ENCODE data around the gene BOLA1. TPM values are rescaled to one million over a fixed set of nuclear protein-coding genes. Genes with fewer than 3 reads are reported as not detected.
A peak's percentile ranks its signal among the peaks of the same experiment; 100 is the strongest.
"Not testable (repeated sequence)": the region's sequence is repeated elsewhere in the genome, so short reads cannot be mapped to it uniquely, and the experiment has no call there.

The BOLA1 gene
- total RNA-seq, result 13.8 TPM

DNA sequence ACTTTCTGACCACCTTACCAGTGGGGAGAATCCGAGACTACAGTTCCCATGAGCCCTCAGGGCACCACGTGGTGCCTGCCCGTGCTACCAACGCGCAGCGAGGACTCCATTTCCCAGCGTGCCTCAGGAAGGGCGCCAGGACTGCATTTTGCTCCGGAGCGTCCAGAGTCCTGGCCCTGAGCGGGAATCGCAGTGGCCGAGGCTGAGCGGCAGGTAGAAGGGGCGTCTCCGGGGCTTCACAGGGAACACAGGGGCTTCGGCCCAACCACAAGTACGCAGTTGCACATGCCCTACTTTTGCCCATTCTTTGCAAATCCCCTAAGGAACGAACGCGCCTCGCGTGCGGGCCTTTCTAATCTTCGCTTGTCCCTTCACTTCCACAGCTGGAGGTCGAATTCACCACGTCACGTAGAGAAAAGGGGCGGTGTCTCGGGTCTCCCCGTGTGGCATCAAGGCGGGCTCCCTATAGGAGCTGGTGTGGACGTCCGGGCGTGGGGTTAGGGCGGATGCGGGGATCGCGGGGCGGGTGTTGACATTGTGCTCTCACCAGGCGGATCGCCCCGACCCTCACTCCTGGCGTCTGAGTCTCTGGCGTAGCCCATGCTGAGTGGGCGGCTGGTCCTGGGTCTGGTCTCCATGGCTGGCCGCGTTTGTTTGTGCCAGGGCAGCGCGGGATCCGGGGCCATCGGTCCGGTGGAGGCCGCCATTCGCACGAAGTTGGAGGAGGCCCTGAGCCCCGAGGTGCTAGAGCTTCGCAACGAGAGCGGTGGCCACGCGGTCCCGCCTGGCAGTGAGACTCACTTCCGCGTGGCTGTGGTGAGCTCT lies at the start of gene BOLA1:
Gene BOLA1, plus strand, starts transcription at position 109 of the 825 bp plus-strand sequence. Its CDS starts 492 bp downstream, at position 601.
- peak; percentile 99 for ATAC-seq
- peak; percentile 95 for DNase-seq (ENCODE audit: low spot score)

DNA sequence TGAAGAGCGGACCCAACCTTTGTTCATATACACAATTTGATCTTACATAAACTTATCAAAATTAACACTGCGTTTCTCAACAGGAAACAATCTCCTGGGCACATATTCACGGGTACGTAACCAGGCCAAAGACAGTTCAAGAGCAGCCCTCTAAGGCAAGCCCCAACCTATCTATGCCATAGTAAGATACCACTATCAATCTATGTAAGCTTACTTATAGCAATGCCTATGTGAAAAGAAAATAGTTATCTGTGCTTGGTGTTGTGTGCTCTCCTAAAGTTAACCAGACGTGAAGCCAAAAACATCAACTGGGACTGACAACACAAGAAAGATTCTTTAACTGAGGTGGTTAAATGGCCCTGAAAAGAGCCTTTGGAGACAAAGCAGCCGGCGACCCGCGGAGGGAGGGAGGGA lies 49.4 kb upstream of the BOLA1 start:
- ATAC-seq (no peak), DNase-seq (ENCODE audit: low spot score) (no peak)

- ATAC-seq, result peak; percentile 72
- not testable (repeated sequence) for DNase-seq (ENCODE audit: low spot score)
Measured at GRCh38 chr1:149850732-149851345, 48.5 kb upstream of the BOLA1 start.

DNA sequence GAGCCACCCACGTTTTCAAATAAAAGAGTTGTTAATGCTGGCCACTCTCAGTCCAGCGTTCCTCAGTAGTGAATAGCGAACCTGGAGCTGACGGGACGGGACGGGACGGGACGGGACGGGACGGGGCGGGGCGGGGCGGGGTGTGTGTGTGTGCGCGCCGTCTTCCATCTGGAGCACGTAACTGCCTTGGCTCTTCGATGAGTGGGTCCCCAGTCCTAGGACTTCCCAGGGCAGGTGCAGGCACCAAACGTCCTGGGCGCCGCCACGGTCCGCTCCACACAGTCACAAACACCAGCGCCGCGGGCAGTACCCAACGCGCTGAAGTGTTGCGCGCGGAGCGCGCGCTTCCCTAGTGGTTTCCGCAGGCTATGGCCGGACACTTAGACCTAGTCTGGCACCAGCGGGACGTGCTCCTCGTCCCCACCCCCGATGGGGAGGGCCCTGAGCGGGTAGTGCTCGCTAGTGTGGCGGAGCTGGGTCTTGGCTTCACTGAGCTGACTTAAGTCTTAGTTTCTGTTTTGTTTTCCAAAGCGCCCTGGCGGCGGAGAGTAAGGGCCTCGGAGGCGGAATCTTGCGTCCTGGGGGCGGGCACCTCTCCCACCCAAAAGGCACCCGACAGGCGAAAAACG lies 47.7 kb upstream of the BOLA1 start:
- DNase-seq (ENCODE audit: low spot score), result not testable (repeated sequence)
- ATAC-seq, result peak; percentile 67

- DNase-seq (ENCODE audit: low spot score), result not testable (repeated sequence)
- peak; percentile 61 for ATAC-seq
Measured at GRCh38 chr1:149852263-149852662, 47.1 kb upstream of the BOLA1 start.

GRCh38 chr1:149860271-149860670 lies 39.1 kb upstream of the BOLA1 start:
- DNase-seq (ENCODE audit: low spot score), result not testable (repeated sequence)
- ATAC-seq, result peak; percentile 0

- DNase-seq (ENCODE audit: low spot score), result not testable (repeated sequence)
- peak; percentile 83 for ATAC-seq
Measured at GRCh38 chr1:149860684-149861496, 38.5 kb upstream of the BOLA1 start.

DNA sequence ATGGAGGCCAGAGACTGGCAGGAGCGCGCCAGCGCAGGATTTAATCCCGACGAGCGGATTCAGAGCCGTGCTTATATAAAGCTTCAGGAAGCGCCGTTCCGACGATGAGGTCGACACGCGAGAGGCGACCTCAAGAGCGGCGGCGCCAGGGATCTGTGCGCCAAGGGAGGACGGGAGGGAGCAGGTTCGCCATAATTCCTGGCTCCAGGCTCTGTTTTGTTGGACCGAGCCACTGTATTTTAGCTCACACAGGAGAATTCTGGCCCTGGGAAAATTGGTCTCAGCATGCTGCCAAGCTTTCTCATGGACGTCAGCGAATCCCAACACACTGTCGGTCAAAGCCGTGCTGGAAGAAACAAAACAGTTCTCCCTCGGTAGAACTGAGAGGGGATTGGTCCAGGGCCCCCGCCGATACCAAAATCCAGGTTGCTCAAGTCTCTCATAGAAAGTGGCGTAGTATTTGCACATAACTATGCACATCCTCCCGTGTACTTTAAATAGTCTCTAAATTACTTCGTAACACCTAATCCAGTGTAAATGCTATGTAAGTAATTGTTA lies 37.8 kb upstream of the BOLA1 start:
- peak; percentile 54 for ATAC-seq
- not testable (repeated sequence) for DNase-seq (ENCODE audit: low spot score)

GRCh38 chr1:149866887-149867286 lies 32.5 kb upstream of the BOLA1 start:
- not testable (repeated sequence) for DNase-seq (ENCODE audit: low spot score)
- ATAC-seq, result peak; percentile 78

GRCh38 chr1:149873060-149873459 lies 26.3 kb upstream of the BOLA1 start:
- not testable (repeated sequence) for DNase-seq (ENCODE audit: low spot score)
- peak; percentile 93 for ATAC-seq

DNA sequence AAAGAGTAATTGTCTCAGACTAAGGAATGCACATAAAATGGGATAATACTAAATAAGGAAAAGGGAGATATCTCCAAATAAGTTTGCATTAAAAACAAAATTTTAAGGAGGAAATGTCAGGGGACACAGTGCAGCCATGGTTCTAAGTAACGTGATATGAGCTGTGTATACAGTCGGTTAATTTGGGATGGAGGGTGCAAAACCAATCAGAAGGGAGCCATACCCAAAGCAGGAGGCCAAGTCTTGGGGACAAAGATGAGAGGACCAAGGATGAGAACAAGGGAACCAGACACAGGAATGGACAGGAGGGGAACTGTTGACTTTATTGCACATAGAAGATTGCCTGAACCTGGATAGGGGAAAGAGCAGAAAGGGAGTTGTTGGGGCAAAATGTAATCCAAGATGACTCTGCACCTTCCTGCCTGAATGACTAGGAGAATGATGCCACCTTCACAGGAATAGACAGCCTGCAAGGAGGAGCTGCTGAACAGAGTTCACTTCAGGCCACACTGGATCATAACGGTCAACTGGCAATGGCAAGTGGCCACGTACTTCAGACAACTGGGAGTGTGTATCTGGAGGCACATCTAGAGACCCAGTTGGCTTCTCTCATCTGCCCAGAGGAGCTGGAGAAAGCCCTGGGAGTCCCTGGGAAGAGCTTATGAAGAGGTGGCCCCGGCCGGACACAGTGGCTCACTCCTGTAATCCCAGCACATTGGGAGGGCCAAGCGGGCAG lies 22.0 kb upstream of the BOLA1 start:
- DNase-seq (ENCODE audit: low spot score) (no peak), ATAC-seq (peak; percentile 18)

DNA sequence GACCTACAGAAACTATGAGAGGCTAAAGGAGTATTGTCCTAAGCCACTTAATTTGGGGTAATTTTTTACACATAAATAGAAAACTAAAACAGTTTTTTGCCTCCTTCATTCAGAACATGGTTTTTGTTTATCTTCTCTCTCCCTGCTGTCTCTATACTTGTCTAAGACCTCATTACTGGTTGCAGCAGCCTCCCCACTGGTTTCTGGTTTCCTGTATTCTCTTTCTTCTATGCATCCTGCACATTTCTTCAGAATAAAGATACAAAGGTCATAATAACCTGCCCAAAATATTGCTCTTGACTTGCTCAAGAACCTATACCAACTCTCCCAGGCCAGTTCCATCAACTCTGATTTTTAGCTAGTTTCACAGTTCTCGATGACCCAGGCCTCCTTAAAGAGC lies 19.8 kb upstream of the BOLA1 start:
- ATAC-seq, result no peak
- DNase-seq (ENCODE audit: low spot score), result no peak

DNA sequence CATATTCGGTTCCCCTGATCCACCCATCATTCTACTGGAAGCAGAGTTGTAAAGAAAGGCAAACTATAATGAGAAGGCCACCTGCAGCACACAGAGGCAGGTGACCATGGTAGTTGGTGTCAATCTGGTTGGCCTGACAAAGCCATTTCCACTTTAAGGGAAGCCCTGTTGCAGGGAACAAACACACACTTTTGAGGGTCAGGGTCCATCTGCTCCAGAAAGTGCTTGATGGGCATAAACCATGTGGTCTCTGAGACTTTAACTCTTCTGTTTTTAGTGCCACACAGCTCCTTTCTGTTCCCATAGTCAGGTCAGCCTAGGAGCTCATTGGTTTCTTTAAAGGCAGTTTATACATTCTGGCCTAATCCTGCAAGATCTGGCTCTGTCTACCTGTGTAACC lies 17.5 kb upstream of the BOLA1 start:
- ATAC-seq, result no peak
- peak; percentile 27 for DNase-seq (ENCODE audit: low spot score)

GRCh38 chr1:149883598-149884247 lies 15.6 kb upstream of the BOLA1 start:
- DNase-seq (ENCODE audit: low spot score), result no peak
- no peak for ATAC-seq

DNA sequence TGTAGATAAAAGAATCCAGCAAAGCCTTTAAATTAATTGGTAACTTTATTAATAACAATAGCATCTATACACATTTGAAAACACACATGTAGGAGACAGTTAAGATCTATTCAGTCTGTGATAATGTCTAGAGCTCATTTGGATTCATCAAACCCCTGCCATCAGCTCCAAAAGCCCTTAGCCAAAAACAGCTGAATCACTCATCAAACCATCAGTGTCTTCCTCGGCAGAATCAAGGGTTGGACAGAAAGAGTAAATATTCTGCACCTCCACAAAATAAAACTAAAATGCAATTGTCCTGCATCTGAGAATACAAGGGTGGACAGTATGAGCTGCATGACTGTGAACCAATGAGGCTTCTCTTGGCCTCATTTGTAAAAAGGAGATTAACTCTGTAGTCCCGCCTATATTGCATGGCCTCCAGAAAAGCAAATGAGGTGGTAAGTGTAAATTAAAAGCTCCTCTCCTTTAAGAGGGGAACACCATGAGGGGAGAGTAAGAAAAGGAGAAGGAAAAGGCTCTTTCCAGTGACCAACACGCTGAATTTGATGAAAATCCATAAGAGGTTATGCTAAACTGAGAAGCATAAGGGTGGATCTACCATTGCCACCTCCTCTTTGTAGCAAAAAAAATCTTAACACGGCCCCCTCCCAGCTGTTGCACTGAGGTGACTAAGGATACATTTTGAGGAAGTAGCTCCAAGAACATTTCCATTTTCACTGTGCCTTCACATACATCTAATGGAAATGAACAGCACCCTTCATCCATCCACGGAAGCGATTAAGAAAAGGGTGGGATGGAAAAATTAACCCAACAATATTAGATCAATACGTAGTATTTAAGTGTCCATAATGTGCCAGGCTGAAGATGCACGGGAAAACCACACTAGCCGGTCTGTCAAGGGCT lies 14.7 kb upstream of the BOLA1 start:
- DNase-seq (ENCODE audit: low spot score) (peak; percentile 30), ATAC-seq (no peak)

- DNase-seq (ENCODE audit: low spot score) (peak; percentile 94), ATAC-seq (peak; percentile 65)
Measured at GRCh38 chr1:149885339-149886120, 13.8 kb upstream of the BOLA1 start.

DNA sequence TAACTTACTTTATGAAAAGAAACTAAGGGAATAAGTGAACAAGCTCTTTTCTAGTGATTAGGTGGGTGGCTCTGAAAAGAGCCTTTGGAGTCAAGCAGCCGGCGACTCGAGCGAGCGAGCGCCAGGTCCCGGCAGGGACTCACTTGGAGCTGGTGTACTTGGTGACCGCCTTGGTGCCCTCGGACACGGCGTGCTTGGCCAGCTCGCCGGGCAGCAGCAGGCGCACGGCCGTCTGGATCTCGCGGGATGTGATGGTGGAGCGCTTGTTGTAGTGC lies 13.3 kb upstream of the BOLA1 start:
- DNase-seq (ENCODE audit: low spot score), result not testable (repeated sequence)

More for the DNA sequence above, 13.3 kb upstream of the BOLA1 start:
- peak; percentile 0 for ATAC-seq

Measured in left lobe of liver (tissue), 2 donors.